Measurements from ENCODE around the gene HOMER2.

Gene HOMER2

GRCh38 chr15:82992436-82992998 lies 40.0 kb upstream of the HOMER2 start:
- no peaks in the 10 kb centered on the region for H3K27me3 ChIP-seq (ENCODE audit: insufficient read depth, poor library complexity, severe bottlenecking)
- TF ChIP-seq GABPA (IDR thresholded peaks at IDR 0.05; ENCODE audit: low read depth) (no peak), CTCF (IDR thresholded peaks at IDR 0.05; ENCODE audit: insufficient read depth, low read length) (no peak), POLR2AphosphoS5 (IDR thresholded peaks at IDR 0.05; ENCODE audit: low read depth) (no peak), REST (IDR thresholded peaks at IDR 0.05; ENCODE audit: insufficient replicate concordance, low read depth) (no peak), SPI1 (IDR thresholded peaks at IDR 0.05; ENCODE audit: borderline replicate concordance, low read depth) (no peak)
- no peak overlapping the region for H3K27ac ChIP-seq (replicated peaks)
- no peak overlapping the region for H3K4me3 ChIP-seq (replicated peaks; ENCODE audit: insufficient read depth, low read length)
- no peak for DNase-seq (ENCODE audit: low read depth in 1 of 2, low spot score in 1 of 2)

GRCh38 chr15:82986442-82986780 lies 33.9 kb upstream of the HOMER2 start:
- DNase-seq (ENCODE audit: low read depth in 1 of 2, low spot score in 1 of 2) = no peak
- Histone ChIP-seq H3K4me3 (replicated peaks; ENCODE audit: insufficient read depth, low read length) (peak overlapping the region; percentile 75), H3K27ac (replicated peaks) (peak overlapping the region; percentile 81), H3K27me3 (ENCODE audit: insufficient read depth, poor library complexity, severe bottlenecking) (no peaks in the 10 kb centered on the region)
- TF ChIP-seq REST (IDR thresholded peaks at IDR 0.05; ENCODE audit: insufficient replicate concordance, low read depth) (no peak), CTCF (IDR thresholded peaks at IDR 0.05; ENCODE audit: insufficient read depth, low read length) (no peak), SPI1 (IDR thresholded peaks at IDR 0.05; ENCODE audit: borderline replicate concordance, low read depth) (no peak), POLR2AphosphoS5 (IDR thresholded peaks at IDR 0.05; ENCODE audit: low read depth) (no peak), GABPA (IDR thresholded peaks at IDR 0.05; ENCODE audit: low read depth) (no peak)

GRCh38 chr15:82985688-82986441 lies 33.3 kb upstream of the HOMER2 start, which contains the start of gene RAMAC:
TSS of gene RAMAC (plus strand) at chr15:82986210. CDS start at chr15:82989019, 2,809 bp downstream.
- peak within 1 kb of the TSS; percentile 75 for H3K4me3 ChIP-seq (replicated peaks; ENCODE audit: insufficient read depth, low read length)
- peak; percentile 62; the same call in 1 of the 2 replicates for TF ChIP-seq SPI1 (IDR thresholded peaks at IDR 0.05; ENCODE audit: borderline replicate concordance, low read depth)
- peak; percentile 88 for TF ChIP-seq POLR2AphosphoS5 (IDR thresholded peaks at IDR 0.05; ENCODE audit: low read depth)
- TF ChIP-seq CTCF (IDR thresholded peaks at IDR 0.05; ENCODE audit: insufficient read depth, low read length) = no peak
- peak; percentile 53 for TF ChIP-seq REST (IDR thresholded peaks at IDR 0.05; ENCODE audit: insufficient replicate concordance, low read depth)
- TF ChIP-seq GABPA (IDR thresholded peaks at IDR 0.05; ENCODE audit: low read depth) = peak; percentile 84
- DNase-seq (ENCODE audit: low read depth in 1 of 2, low spot score in 1 of 2) = peak; percentile 95 to 96
- peak within 1 kb of the TSS; percentile 81 for H3K27ac ChIP-seq (replicated peaks)
- H3K27me3 ChIP-seq (ENCODE audit: insufficient read depth, poor library complexity, severe bottlenecking) = no peaks in the 10 kb centered on the region

Measured in HL-60 (cell line).